GM11168 (cell line): Measurements from ENCODE around the gene RGL1.

Source experiments
- in situ Hi-C: fragments of 300-500 bp; cut with MboI; formaldehyde crosslinking; loops from one replicate; pipeline ENCODE4 v1.12.0; 2022; ENCODE audit warnings: low sequenced_read_pairs; ENCODE audit not compliant: unreplicated experiment

The RGL1 gene

GRCh38 chr1:183910845-183911244 lies 105.9 kb downstream of the RGL1 start:
- in situ Hi-C loops = loop anchor here (10.0 kb wide), 1 partner anchor 266 kb away; no protein-coding TSS in a partner anchor

DNA sequence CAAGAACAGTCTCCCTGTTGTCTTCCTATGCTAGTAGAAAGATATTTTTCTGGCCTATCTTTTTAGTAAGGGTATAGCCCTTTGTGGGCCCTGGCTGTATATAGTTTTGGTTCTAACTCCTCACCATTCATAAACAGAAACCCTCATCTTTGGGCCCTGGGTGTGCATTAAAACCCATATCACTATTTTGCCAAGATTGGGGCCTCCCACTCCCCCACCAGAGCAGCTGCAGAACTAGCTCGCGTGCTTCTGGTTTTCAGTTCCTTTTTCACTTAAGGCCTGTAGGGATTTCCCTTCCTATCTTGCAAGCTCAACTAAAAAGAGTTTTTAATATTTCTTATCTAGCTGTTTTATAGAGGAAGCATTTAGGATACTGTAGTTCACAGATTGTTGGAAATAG lies 106.4 kb downstream of the RGL1 start:
- in situ Hi-C loops = loop anchor here (10.0 kb wide), 1 partner anchor 266 kb away; no protein-coding TSS in a partner anchor

- in situ Hi-C loops = loop anchor here (10.0 kb wide), 1 partner anchor 268 kb away; no protein-coding TSS in a partner anchor
Measured at GRCh38 chr1:183912265-183912886, 107.5 kb downstream of the RGL1 start.

- in situ Hi-C loops = loop anchor here (10.0 kb wide), 1 partner anchor 269 kb away; no protein-coding TSS in a partner anchor
Measured at GRCh38 chr1:183913567-183913993, 108.7 kb downstream of the RGL1 start.

DNA sequence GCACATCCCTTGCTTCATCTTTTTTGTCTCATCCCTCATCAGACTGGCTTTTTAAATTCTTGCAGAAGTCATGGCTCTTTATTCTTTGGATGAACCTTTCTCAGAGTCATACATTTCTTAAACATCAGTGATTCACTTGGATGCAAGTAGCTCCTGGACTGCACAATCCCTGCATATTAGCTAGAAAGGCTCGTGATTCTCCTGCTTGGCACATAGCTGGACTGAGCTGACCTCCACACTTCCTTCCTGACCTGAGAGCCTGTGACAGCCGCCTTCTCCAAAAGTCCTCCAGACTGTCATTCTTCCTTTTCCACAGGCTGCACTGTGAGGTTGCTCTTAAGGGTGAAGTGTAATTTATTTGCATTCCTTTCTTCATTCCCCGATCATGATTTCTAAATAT lies 109.4 kb downstream of the RGL1 start:
- in situ Hi-C loops = loop anchor here (10.0 kb wide), 1 partner anchor 269 kb away; no protein-coding TSS in a partner anchor

- in situ Hi-C loops = loop anchor here (10.0 kb wide), 1 partner anchor 270 kb away; no protein-coding TSS in a partner anchor
Measured at GRCh38 chr1:183914891-183915290, 110.0 kb downstream of the RGL1 start.

- in situ Hi-C loops = loop anchor here (10.0 kb wide), 1 partner anchor 271 kb away; no protein-coding TSS in a partner anchor
Measured at GRCh38 chr1:183915625-183916510, 110.9 kb downstream of the RGL1 start.

- in situ Hi-C loops = loop anchor here (10.0 kb wide), 1 partner anchor 272 kb away; no protein-coding TSS in a partner anchor
Measured at GRCh38 chr1:183916574-183916973, 111.7 kb downstream of the RGL1 start.

DNA sequence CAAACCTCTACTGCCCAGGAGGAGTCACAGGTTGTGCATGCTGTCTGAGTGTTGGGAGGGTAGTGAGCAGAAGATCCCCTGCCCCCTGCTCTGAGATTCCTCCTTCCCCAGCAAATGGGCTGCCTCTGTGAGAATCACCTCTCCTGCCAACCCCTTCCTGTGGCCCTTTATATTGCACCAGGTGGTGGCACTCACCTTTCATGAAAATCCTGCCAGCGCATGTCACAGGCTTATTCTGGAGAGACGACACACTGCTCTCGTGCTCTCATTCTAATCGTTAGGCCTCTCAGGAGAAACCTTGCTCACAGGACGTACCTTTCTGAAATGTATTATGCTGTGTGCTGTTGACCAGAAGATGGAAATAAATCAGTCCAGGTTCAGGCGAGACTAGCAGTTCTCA lies 113.7 kb downstream of the RGL1 start:
- in situ Hi-C loops = loop anchor here (10.0 kb wide), 1 partner anchor 274 kb away; no protein-coding TSS in a partner anchor

- in situ Hi-C loops = loop anchor here (10.0 kb wide), 1 partner anchor 236 kb away; no protein-coding TSS in a partner anchor
Measured at GRCh38 chr1:183920651-183921050, 115.7 kb downstream of the RGL1 start.

DNA sequence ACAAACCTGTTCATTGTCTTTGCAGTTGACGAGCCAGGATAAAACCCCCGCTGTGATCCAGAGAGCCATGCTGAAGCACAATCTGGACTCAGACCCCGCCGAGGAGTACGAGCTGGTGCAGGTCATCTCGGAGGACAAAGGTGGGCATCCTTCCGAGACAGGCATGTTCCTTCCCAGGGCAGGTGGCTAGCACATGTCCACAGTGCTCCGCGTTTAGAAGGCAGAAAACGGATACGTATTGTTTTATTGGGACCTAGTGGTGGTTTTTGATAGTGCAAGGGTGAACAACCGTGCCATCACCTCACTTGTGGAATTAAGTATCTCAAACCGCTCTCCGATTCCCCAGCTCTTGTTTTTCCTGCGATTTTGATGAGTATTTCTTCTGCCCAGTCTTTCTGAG lies 117.3 kb downstream of the RGL1 start:
- in situ Hi-C loops = loop anchor here (10.0 kb wide), 1 partner anchor 237 kb away; no protein-coding TSS in a partner anchor

DNA sequence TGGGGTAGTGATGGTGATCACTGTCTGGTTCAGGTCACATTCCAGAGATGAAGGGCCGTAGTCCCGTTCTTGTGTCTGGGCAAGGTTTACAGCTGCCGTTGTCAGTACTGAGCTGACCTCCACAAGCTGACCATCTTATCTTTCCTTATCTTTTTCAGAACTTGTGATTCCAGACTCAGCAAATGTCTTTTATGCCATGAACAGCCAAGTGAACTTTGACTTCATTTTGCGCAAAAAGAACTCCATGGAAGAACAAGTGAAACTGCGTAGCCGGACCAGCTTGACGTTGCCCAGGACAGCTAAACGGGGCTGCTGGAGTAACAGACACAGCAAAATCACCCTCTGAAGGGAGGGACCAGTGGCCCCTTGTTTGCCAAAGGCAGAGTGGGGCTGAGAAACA lies 121.0 kb downstream of the RGL1 start:
- in situ Hi-C loops = loop anchor here (10.0 kb wide), 1 partner anchor 241 kb away; no protein-coding TSS in a partner anchor

DNA sequence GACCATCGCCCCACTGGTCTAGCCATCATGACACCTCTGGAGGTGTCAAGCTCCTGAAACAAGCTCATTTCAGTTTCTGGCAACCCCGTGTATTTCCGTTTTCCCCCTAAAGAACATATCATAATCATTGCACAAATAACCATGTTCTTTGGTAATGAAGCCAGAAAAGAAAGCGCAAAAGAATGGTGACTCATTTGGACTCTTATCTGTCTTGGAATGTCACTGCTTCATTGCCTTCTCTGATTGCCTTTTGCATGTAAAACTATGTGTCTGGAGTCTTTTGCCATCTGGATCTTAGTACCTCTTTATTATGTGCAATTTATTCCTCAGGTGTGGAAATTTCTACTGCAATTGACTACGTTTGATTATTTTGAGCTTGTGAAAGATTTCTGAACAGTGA lies 122.1 kb downstream of the RGL1 start:
- in situ Hi-C loops = loop anchor here (10.0 kb wide), 1 partner anchor 242 kb away; no protein-coding TSS in a partner anchor

DNA sequence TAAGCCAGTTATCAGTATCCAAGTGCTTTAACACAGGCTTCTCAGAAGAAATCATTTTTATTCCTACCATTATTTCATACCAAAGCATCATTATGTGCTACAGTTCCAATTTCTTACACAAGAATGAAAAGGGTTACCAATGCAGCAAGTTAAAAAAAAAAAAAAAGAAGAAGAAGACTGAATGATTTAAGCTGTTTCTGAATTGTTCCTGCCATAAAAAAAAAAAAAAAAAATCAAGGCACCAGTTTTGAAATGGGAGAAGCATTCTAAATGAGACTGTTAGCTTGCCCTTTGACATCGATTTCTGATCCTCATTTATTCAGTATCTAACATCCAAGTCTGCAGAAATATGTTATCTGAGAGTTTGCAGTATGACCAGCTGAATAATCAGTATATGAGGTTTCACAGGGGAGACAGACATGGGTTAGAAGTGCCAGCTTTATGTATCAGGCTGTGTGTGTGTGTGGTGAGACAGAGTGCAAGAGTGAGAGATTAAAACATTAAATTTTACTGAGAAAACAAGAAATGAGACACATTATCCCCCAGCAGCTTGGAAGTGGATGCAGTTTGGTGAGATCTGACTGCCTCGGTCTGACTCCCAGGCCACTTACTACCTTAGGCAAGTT lies 126.8 kb downstream of the RGL1 start:
- in situ Hi-C loops = no loop called here

DNA sequence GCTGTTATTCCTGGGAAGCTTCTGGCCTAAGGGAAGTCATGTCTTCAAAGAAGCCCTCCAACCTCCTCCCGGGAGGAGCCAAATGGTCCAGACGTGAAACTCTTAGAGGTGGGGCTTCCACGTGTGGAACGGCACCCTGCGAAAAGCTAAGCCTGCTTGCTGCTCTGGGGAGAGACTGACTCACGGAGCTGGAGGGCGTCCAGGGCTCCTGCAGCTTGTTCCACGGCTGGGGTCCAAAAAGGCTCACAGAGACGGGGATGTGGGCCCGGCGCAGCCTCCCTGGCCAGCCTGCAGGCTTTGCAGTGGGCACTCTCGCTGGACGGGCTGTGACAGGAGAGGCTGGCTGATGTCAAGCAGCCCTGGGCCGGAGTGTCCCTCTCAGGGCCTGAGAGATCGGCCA lies 127.5 kb downstream of the RGL1 start:
- in situ Hi-C loops = no loop called here

GRCh38 chr1:183933528-183934179 lies 128.7 kb downstream of the RGL1 start:
- in situ Hi-C loops = no loop called here

- in situ Hi-C loops = no loop called here
Measured at GRCh38 chr1:183934314-183934713, 129.4 kb downstream of the RGL1 start.

- in situ Hi-C loops = no loop called here
Measured at GRCh38 chr1:183936009-183936408, 131.1 kb downstream of the RGL1 start.

GRCh38 chr1:183936791-183937190 lies 131.9 kb downstream of the RGL1 start:
- in situ Hi-C loops = no loop called here

GRCh38 chr1:183937611-183938010 lies 132.7 kb downstream of the RGL1 start:
- in situ Hi-C loops = no loop called here
